NOMO-1 treated with DMSO at 0.1 percent for 48 hours (cell line): ENCODE data around the gene RBM38.
A peak's percentile ranks its signal among the peaks of the same experiment; 100 is the strongest.
"Not testable (repeated sequence)": the region's sequence is repeated elsewhere in the genome, so short reads cannot be mapped to it uniquely, and the experiment has no call there.

ENCODE experiments used
- DNase-seq: peaks from one replicate; lab custom pipeline; 2025; ENCODE audit not compliant: unreplicated experiment; lab: John Stamatoyannopoulos, UW

Gene RBM38

DNA sequence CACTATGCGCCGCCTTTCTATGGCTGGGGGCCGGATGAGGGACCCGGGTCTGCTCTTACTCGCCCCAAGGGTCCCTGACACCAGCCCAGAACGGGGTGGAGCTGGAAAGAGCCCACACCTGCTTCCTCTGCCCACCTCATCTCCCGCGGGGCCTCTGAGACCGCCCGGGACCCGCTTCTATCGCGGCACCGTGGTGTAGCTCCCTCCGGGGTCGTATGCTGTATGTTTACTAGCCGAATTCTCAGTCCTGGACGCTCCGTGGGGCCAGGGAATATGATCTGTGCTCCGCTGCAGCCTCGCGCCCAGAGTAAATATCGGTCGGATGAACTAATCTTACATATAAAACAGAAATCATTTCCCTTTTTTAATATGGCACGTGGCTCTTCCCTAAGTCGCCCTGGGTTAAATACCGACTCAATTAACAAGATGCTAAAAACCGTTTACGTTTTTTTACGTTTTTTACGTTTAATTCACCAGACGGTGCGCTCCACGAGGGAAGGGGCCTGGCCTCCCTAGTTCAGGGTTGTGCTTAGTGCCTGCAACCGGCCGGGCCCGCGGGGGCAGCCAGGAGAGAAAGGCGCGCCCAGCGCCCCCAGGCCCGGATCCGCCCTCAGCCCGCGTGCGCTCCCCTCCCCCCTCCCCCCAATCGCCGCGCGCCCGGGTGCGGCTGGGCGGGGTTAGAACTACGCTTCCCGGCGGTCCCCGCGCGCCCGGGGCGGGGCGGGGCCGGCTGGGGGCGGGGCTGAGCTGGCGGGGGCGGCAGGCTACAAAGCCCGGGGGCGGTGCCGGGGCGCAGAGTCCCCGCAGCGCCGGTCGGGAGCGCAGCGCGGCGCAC lies at the start of gene RBM38:
RBM38 (plus strand) TSS at position 793 of the 835 bp plus-strand sequence. CDS start 186 bp downstream, outside the sequence.
- DNase-seq = peak; percentile 64

DNA sequence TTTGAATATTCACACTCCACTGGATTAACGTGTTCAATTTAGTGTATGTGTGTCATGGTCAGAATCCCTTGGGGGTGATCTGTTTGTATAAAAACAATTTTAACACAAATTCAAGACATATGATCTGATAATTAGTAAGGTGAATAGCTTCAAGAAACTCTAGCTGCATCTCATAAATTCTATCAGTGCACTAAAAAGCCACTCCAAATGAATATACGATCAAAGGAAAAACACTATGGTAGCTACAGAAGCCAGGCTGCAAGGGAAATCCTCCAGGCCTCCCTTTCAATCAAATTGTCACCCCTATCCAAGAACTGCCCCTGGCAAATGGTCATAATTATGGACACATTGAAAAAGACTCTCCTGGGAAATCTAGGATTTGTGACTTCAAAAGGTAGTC lies 49.5 kb upstream of the RBM38 start:
- no peak for DNase-seq

DNA sequence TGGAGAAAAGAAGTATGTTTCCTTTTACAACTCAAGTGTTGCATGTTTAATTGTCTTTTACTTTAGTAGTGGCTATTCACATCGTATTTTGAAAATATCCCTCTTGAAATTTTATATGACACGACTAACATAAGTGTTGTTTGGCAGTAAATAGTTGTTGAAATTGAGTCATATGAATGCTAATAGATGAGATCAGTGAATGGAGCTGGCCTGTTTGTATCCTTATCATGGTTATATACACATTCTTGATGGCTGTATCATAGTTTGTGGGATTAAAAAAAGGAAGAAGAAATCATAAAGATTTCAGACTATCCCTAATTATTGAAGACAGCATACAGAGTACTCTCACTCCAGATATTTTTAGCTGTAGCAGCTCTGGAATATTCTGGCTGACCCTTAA lies 48.4 kb upstream of the RBM38 start:
- no peak for DNase-seq

DNA sequence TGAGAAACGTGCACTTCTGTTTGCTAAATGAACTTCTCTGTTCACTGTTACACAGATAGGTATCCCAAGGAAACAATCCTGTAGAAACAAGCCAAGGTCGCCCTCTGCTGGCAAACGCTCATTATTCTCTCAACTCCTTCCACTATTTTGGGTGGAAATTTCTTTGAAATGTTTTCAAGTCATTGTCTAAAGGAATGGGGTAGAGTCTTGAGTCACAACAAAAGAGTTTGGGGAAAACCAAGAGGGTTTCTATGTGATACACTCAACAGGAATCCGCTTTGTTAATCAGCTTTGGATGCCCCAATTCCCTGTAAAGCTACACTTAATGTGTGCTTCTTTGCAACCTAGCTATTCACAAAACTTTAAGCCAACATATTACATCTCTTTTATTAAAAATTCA lies 44.7 kb upstream of the RBM38 start:
- DNase-seq = peak; percentile 69

DNA sequence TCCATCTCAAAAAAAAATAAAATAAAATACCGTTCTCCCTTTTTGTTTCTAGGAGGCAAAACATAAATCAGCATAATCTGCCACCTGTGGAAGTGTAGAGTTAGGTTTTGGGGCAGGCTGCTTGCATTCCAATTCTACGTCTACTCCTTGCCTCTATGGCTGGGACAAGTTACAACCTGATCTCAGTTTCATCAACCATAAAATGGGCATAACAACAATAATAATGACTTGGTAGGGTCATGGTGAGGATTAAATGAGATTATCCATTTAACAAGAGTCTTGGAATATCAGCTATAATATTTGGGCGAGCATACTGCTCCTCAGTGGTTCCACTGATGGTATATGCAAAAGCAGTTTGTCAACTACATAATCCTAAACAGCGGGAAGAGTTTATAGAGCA lies 43.8 kb upstream of the RBM38 start:
- no peak for DNase-seq

DNA sequence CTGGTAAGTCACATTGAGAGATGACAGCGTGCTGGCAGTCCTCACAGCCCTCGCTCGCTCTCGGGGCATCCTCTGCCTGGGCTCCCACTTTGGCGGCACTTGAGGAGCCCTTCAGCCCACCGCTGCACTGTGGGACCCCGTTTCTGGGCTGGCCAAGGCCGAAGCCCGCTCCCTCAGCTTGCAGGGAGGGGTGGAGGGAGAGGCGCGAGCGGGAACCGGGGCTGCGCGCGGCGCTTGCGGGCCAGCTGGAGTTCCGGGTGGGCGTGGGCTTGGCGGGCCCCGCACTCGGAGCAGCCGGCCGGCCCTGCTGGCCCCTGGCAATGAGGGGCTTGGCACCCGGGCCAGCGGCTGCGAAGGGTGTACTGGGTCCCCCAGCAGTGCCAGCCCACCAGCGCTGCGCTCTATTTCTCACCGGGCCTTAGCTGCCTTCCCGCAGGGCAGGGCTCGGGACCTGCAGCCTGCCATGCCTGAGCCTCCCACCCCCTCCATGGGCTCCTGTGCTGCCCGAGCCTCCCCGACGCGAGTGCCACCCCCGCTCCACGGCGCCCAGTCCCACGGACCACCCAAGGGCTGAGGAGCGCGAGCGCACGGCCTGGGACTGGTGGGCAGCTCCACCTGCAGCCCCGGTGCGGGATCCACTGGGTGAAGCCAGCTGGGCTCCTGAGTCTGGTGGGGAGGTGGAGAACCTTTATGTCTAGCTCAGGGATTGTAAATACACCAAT lies 42.8 kb upstream of the RBM38 start:
- not testable (repeated sequence) for DNase-seq

DNA sequence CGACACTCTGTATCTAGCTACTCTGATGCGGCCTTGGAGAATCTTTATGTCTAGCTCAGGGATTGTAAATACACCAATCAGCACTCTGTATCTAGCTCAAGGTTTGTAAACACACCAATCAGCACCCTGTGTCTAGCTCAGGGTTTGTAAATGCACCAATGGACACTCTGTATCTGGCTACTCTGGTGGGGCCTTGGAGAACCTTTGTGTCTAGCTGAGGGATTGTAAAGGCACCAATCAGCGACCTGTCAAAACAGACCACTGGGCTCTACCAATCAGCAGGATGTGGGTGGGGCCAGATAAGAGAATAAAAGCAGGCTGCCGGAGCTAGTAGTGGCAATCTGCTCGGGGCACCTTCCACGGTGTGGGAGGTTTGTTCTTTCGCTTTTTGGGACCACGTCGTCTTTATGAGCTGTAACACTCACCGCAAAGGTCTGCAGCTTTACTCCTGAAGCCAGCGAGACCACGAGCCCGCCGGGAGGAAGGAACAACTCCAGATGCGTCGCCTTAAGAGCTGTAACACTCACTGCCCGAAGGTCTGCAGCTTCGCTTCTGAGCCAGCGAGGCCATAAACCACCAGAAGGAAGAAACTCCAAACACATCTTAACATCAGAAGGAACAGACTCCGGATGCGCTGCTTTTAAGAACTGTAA lies 42.1 kb upstream of the RBM38 start:
- not testable (repeated sequence) for DNase-seq

DNA sequence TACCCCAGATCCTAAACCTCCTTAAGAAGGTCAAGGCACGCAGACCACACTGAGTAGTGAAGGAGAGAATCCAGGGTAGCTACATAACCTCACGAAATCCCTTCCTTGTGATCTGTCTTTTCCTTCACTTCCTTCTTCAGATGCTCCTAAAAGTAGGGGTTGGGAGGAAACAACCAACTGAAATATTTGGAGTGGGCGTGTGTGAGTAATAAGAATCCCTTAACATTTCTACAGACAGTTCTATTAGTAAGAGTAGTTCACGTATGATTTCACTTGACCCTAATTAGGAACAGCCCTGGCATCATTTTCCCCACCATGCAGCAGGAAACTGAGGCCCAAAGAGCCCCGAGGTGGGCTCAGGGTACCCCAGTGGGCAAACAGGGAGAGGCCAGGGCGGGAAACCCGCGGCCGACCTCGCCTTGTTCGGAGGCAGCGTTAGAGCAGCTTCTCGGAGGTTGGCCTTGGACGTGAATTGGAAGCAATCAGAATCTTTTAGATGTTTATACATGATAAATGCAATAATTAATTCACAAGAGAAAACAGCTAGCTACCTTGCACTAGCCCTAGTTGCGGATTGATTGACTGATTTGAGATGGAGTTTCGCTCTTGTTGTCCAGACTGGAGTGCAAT lies 41.0 kb upstream of the RBM38 start:
- DNase-seq = no peak

DNA sequence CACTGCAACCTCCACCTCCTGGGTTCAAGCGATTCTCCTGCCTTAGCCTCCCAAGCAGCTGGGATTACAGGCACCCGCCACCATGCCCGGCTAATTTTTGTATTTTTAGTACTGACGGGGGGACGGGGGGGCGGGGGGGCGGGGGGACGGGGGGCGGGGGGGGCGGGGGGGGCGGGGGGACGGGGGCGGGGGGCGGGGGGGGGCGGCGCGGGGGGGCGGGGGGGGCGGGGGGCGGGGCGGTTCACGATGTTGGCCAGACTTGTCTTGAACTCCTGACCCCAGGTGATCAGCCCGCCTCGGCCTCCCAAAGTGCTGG lies 40.5 kb upstream of the RBM38 start:
- DNase-seq = not testable (repeated sequence)

DNA sequence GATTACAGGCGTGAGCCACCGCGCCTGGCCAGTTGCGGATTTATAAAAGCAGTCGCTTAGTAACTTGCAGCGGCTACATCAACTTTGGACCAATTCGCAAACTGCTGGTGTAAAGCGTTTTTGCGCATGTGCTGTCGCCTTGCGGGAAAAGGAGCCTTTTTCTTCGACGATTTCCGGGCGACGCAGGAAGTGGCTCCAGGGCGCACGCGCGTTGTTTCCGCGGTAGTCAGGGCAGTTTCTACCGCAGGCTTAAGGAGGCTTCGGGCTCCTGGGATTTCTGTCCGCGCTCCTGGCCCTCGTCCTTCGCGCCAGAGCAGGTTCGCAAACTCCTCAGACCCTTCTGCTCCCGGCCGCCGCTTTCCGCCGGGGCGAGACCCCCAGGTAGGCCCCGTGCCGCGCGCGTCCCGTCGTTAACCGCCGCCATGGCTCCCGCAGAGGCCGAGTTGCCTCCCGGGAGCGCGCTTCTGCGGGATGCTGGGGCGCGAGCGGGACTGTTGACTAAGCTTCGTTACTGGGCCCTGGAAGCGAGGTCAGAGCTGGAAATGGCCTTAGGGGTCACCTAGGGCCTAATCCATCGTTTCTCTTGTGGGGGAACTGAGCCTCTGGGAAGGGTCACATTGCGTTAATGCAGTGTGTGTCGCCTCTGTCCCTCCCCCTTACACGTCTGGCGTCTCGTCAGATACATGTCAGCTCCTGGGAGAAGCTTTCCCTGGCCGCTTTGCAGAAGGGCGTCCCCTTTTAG lies 40.0 kb upstream of the RBM38 start, which contains the start of gene RAE1:
RAE1 (plus strand) TSS at position 214 of the 742 bp plus-strand sequence. CDS start 2,784 bp downstream, outside the sequence.
- DNase-seq = peak; percentile 87

DNA sequence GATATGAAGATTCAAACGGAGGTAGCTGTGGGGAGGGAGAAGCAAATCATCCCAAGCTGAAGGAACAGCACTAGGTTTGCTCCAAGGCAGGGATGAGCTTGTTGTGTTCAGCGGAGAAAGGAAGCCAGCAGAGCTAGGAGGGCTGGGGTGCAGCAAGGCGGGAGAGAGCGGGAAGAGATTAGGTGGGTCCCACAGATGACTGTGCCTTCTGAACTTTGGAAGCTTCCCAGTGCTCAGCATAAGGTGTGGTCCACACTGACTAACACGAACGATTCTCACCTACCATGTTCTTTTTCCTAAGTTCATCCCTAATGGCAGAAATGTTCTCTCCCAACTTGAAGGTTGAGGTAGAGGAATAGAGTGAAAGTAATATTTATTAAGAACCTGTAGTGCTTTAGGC lies 38.9 kb upstream of the RBM38 start:
- DNase-seq = no peak

DNA sequence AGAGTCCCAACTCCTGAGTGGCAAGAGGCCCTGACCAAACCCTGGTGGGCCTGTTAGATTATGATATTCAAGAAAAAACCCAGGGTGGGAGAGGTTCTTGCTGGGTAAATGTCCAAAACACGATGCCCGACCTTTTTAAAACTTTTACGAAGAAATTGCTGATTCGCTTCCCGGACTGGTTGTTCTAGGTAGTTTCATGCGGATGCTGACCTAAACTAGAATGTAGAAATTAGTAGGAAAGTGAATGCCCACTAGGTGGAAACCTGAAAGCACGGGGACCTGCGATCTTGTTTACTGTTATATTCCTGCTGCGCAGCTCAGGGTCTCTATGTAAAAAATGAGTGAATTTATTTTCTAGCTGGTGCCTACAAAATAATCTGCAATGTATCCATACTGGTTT lies 37.8 kb upstream of the RBM38 start:
- DNase-seq = no peak

DNA sequence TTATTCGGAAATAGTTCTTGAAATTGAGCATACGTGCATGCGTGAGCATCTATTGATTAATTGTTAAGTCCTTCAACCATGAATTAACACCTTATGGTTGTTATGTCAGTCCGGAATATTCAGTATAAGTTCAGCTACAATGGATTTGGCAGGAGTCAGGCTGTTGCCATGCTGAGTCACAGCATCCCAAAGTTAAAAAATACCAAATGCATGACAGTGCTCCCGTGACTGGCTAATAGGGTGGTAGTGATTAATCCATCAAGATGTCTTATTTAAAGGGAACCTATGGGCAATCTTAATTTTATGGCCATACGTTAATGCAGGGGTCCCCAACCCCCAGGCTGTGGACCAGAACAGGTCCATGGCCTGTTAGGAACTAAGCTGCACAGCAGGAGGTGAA lies 29.7 kb upstream of the RBM38 start:
- DNase-seq = no peak

DNA sequence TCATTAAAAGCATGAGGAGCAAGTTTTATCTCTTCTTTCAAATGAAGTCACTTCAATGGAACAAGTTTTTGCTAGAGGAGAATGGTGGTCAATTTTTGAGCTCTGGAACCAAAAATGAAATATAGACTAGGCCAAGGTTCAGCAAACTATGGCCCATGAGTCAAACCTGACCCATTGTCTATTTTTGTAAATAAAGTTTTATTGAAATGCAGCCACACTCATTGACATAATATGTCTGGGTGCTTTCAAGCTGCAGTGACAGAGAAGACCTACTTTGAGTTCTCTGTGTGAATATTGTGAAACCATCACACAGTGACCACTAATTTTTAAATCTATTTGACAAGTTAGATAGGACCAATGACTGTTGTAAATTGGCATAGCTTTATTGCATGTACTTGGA lies 26.7 kb upstream of the RBM38 start:
- DNase-seq = no peak

DNA sequence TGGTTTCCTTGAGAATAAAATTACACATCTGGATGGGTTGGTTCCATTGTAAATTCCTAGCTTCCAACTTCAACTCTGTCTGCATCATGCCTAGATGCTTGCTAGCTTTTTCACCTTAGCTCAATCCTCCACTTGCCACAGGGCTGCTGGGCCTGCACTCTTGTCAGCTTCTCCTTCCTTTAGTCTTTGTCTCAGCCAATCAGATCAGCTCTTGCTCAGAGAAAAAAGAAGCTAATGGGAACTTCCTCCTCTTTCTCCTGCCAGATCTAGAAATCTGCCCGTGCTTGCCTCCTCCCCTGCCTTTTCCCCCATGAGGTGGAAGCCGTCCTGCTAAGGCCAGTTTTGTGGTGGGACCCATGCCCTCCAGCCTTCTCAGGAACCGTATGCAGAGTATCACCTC lies 21.6 kb upstream of the RBM38 start:
- peak; percentile 15 for DNase-seq

DNA sequence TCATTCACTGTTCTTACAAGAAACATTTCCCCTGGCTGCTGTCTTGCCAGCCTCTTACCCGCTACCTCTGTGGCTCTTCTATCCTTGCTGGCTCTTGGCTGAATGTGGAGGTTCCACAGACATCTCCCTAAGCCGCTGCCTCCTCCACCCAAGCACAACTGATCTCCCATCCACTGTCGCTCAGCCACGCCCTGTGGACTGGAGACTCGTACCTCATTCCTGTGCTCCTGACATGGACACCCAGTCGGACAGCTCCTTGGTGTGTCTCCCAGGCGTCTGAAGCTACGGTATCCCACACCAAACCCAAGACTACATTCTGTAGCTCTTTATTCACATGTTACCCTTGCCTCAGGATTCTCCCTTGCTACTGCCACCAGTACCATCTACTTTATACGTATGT lies 20.9 kb upstream of the RBM38 start:
- DNase-seq = no peak

DNA sequence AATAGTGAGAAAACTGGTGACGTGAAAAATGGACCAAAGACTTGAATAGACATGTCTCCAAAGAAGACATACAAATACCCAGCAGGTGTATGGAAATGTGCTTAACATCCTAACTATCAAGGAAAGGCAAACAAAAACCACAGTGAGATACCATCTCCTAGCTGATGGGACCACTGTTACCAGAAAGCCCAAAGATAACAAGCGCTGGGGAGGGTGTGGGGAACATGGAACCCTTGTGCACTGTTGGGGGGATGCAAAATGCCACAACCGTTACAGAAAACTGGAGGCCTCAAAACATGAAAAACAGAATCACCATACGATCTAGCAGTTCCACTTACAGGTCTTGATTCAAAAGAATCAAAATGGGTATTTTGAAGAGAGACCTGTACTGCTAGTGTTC lies 19.8 kb upstream of the RBM38 start:
- no peak for DNase-seq

DNA sequence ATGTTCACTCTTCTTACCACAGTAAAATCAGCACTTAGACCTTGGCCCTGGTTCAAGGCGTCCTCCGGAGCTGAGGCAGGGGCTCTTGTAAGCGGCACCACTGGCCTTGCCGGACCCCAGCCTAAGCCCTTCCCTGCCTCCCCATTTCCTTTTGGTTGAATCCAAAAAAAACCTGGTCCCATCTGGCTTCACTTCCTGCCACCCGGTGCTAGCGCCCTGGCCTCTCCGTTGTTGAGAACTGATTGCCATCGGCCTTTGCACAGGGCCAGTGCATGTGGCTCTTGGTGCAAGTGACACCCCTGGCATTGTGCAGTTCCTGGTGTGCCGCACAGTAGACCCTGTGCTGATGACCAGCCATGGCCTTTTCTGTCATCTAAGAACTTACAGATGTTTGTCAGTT lies 19.0 kb upstream of the RBM38 start:
- DNase-seq = no peak

DNA sequence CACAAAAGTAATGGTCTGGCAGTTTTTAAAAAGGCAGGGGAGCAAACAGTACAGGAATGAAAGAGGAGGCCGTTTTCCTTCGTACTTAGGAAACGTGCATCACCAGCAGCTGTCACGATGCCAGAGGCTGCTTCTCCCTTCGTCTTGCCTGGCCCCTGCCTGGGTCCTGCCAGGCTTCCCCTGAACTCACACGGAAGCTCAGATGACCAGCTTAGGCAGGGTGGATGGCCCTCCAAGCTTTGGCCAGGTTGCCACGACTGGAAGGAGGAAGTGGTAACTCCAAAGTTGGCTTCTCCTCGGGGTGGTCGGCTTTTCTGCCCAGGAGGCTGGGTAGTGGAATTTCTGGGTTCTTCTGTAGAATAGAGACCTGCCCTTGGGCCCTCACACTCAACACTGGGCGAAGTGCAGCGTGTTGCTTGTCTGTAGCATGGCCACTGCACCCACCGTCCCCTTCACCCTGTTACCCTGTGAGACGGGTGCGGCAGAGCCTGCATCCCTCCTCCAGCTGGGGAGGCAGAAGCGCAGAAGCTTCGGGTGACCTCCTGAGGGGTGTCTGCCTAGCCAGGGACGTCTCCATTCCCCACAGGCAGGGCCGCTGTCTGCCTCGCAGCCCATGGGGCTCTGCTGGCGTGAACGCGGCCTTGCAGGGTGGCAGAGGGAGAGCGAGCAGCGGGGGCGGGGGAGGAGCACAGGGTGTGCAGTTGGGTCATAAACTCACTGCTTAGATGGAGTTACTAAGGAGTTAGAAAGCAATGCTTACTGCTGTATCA lies 18.4 kb upstream of the RBM38 start:
- no peak for DNase-seq

DNA sequence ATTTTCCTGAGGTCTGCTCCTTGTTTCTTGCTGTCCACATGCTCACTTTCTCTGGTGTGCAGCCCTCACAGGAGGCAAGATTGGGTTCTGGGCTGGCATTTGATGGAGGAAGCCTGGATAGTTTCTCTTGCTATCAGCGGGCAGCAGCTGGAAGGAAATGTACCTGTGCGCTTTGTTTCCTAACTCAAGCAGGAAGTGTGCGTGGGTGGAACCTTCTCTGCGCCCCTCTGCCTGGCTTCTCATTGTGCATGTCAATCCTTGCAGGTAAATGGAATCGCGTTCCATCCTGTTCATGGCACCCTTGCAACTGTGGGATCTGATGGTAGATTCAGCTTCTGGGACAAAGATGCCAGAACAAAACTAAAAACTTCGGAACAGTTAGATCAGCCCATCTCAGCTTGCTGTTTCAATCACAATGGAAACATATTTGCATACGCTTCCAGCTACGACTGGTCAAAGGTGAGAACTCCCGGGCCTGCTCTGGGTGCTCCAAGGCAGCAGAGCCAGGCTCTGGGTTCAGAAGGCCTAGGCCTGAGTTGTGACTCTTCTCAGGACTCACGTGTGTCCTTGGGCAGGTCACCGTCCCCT lies 16.8 kb upstream of the RBM38 start:
- DNase-seq = no peak
